ENCODE results near the gene ZNF740.
A peak's percentile ranks its signal among the peaks of the same experiment; 100 is the strongest.
"Not testable (repeated sequence)": the region's sequence is repeated elsewhere in the genome, so short reads cannot be mapped to it uniquely, and the experiment has no call there.

Gene ZNF740

DNA sequence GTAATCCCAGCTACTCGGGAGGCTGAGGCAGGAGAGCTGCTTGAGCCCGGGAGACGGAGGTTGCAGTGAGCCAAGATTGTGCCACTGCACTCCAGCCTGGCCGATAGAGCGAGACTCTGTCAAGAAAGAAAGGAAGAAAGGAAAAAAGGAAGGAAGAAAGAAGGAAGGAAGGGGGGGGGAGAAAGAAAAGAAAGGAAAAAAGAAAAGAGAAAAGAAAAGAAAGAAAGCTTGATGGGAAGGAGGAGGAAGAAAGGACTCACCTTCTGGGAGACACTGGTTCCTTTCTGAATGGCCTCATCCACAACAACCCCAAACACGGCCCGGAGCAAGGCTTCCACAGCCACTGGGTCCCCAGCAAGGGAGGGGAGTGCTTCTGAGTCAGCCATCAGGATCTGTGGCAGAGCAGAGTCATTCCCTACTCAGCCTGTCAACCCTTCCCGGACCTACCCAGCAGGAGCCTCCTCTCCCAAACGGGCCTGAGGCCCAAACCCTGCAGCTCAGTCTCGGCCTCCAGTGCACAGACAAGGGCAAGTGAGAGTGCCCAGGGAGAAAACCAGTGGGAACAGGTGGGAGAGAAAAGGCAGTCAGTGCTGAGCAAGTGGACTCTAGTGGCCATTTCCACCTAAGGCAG, 7.3 kb upstream of the ZNF740 start:
- no peak for DNase-seq (ENCODE audit: low spot score)

- no peak for DNase-seq (ENCODE audit: low spot score)
These were observed 5.5 kb upstream of the ZNF740 start for GRCh38 chr12:53174881-53175491.

- DNase-seq (ENCODE audit: low spot score) = no peak
These were observed 3.8 kb upstream of the ZNF740 start for GRCh38 chr12:53176750-53177149.

DNA sequence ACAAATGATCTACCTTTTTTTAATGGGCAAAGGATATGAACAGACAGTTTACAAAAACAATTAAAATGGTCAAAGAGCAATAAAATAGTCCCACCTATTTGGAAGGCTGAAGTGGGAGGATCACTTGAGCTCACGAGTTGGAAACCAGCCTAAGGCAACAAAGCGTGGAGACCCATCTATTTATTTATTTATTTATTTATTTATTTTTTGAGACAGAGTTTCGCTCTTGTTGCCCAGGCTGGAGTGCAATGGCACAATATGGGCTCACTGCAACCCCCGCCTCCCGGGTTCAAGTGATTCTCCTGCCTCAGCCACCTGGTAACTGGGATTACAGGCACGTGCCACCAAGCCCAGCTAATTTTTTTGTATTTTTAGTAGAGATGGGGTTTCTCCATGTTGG, 3.1 kb upstream of the ZNF740 start:
- DNase-seq (ENCODE audit: low spot score) = not testable (repeated sequence)

DNA sequence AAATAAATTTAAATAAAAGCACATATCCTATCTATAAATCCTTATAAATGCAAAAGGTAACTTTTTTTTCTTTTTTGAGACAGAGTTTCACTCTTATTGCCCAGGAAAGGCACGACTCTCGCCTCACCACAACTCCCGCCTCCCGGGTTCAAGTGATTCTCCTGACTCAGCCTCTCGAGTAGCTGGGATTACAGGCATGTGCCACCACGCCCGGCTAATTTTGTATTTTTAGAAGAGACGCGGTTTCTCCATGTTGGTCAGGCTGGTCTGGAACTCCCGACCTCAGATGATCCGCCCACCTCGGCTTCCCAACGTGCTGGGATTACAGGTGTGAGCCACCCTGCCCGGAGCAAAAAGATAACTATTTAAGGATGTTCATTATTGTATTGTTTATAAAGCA, 1.7 kb upstream of the ZNF740 start:
- not testable (repeated sequence) for DNase-seq (ENCODE audit: low spot score)

GRCh38 chr12:53179687-53180219, 769 bp upstream of the ZNF740 start:
- DNase-seq (ENCODE audit: low spot score) = peak; percentile 30

DNA sequence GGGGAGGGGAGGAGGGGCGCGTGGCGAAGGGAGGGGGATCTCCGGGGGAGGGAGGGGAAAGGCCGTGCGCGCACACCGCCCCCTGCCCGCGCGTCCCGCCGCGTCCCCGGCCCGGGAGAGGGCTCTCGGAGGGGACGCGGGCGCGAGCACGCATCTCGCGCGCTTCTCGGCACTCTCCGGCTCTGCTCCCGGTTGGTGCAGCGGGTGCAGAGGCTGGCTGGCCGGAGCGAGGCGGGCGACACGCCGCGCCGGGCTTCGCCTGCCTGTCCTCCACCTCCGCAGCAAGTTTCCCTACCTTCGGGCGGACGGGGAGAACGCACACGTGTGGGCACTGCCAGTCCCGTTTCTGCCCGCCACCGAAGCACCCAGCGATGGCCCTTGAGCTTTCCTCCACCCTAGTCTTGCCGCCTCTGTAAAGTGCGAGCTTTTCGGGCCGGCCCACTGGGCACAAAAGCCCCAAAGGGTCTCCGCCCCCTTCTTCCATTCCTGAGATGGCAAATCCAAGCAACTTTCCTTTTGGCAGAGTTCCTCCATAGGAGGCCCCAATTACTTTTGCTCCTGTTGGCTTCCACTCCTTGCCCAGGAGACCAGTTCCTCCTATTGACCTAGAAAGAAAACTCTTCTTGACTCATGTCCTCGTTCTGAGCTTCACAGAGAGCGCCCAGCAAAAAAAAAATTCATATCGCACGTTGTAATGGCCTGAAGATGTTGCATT, 566 bp downstream of the ZNF740 start:
- DNase-seq (ENCODE audit: low spot score) = peak; percentile 80

- no peak for DNase-seq (ENCODE audit: low spot score)
These were observed 1.4 kb downstream of the ZNF740 start for GRCh38 chr12:53181935-53182334.

GRCh38 chr12:53182903-53183302, 2.4 kb downstream of the ZNF740 start:
- no peak for DNase-seq (ENCODE audit: low spot score)

DNA sequence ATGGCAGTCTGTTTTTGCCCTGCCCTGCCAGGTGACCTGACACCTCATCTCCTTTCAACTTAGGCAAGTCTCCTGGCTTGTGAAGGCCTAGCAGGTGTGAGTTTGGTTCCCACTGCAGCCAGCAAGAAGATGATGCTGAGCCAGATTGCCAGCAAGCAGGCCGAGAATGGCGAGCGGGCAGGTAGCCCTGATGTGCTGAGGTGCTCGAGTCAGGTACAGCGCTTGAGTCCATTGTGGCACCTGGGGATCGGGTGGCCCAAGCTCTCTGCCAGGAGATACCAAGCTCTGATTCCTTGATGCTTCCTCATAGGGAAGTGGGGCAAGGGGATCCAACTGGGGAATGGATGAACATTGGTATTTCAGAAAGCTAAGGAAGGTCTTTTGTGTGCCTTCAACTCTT, 4.3 kb downstream of the ZNF740 start:
- DNase-seq (ENCODE audit: low spot score) = no peak

- no peak for DNase-seq (ENCODE audit: low spot score)
These were observed 5.1 kb downstream of the ZNF740 start for GRCh38 chr12:53185582-53186153.

- DNase-seq (ENCODE audit: low spot score) = no peak
These were observed 6.2 kb downstream of the ZNF740 start for GRCh38 chr12:53186745-53187144.

DNA sequence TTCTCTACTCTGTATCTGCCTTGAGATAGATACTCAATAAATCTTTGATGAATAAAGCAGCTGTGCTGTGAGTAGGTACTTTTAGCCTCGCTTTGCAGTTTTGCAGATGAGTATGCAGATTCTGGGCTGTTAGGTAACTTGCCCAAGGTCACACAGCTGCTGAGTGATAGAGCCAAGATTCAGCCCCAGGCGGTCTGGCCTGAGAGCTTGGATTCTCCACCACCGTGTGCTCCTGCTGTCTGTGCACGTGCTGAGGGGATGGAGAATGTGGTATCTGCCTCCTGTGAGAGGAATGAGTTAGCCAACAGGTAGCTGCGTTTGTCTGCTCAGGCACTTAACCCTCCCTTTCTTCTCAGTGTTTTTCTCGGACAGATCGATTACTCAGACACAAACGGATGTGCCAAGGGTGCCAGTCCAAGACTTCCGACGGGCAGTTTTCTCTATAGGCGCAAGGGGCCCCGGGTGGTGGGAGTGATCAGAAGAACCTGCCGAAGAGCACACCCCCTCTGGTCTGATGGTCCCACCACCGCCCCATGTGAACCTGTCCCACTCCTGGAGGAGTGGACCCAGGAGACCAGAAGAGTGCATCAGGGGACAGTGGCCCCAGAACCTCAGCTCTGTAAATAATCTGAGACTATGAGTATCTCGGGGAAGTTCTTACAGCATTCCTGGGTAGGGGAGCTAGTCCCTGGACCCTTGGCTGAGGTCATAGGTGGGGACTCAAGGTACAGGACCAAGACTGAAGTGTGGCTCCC, 6.8 kb downstream of the ZNF740 start:
- DNase-seq (ENCODE audit: low spot score) = no peak

DNA sequence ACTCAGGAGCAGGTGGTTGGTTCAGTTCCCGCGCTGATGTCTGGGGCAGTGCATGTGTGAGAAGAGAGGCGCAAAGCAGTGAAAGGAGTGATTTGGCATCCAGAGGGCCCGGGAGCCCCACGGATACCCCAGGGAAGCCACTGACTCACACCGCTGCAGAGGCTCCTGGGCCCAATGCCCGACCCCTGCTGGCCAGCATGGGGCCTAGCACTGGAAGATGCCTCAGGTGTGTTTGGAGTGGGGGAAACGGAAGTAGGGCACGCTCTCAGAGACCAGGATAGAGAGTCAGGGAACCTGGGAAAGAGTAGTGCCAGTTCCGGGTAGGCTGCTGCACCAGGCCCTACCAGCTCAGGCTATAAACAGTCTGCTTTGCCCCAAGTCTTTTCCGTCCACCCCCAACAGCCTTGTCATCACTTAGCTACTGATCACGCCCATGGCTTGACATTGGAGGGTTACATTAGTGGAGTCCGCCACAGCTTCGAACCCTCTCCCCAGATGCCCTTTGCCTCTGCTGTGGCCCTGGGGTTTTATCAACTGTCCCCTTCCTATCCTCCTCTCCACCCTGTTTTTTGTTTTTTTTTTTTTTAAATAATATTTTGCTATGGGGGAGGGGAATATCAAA, 9.7 kb downstream of the ZNF740 start:
- DNase-seq (ENCODE audit: low spot score) = no peak

- DNase-seq (ENCODE audit: low spot score) = no peak
These were observed 10.8 kb downstream of the ZNF740 start for GRCh38 chr12:53191096-53191884.

GRCh38 chr12:53191885-53192530, 11.5 kb downstream of the ZNF740 start:
- no peak for DNase-seq (ENCODE audit: low spot score)

DNA sequence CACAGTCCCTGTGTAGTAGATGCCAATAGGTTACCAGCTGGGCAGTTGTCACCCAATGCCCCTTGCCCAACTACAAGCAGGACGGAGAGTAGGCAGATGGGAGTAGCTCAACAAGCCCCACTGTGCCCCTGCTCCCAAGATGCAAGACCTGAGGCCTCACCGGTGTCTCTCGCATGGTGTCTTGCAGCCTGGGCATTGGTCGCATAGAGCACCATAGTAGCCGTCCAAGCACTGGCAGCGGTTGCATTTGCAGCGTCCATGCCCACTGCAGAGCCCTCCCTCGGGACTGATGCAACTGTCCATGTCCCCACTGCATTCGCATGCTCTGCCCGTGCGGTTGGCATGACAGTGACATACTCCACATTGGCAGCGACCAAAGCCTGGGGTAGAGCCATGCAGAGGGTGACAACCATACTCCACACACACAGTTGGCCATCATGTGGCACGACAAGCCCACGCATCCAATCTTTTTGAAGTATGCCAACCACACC, 12.1 kb downstream of the ZNF740 start:
- DNase-seq (ENCODE audit: low spot score) = no peak

GRCh38 chr12:53193040-53193439, 12.5 kb downstream of the ZNF740 start:
- no peak for DNase-seq (ENCODE audit: low spot score)

- no peak for DNase-seq (ENCODE audit: low spot score)
These were observed 13.6 kb downstream of the ZNF740 start for GRCh38 chr12:53193985-53194716.

All from Ammon's horn (tissue), 1 donor.